NCI-H1105 treated with DMSO at 0.1 percent for 48 hours (cell line): ENCODE data around the gene MEF2C.
A peak's percentile ranks its signal among the peaks of the same experiment; 100 is the strongest.
"Not testable (repeated sequence)": the region's sequence is repeated elsewhere in the genome, so short reads cannot be mapped to it uniquely, and the experiment has no call there.

ENCODE experiments used
- DNase-seq: peaks from one replicate; lab custom pipeline; 2025; lab: John Stamatoyannopoulos, UW

MEF2C gene

DNA sequence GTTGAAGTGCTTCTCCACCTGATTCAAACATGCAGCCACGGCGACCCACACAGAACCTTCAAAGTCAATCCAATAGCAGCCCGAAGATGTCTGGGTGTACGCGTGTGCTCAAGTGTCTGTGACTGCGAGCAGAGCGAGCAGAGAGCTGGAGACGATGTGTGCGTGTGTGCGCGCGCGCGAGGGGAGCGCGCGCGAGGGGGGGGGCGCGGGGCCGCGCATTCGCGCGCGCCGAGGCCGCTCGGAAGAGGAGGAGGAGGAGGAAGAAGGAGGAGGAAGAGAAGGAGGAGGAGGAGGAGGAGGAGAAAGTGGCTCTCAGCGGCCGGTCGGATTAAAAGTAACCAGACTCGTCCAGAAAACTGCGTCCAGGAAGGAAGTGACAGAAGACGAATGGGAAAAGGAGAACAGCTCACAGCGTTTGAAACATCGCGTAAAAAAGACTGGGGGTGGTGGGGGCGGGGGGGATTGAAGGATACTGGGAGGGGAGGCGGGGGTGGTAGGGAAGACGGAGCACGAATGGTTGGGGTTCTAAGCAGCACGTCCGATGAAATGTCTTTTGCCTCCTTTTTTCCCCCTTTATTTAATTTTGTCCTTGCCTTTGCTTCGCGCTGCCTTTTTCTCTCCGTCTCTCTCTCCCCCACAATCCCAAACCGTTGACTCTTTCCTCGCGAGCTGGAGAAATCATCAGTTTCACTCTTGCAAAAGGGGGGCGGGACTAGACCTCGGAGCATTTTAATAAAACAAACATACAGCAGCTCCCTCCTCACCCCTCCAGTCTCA, at the start of gene MEF2C:
Gene MEF2C (minus strand): TSS at position 126 of the 777 bp plus-strand sequence. CDS start 59,396 bp downstream, outside the sequence.
- peak; percentile 29 for DNase-seq

DNA sequence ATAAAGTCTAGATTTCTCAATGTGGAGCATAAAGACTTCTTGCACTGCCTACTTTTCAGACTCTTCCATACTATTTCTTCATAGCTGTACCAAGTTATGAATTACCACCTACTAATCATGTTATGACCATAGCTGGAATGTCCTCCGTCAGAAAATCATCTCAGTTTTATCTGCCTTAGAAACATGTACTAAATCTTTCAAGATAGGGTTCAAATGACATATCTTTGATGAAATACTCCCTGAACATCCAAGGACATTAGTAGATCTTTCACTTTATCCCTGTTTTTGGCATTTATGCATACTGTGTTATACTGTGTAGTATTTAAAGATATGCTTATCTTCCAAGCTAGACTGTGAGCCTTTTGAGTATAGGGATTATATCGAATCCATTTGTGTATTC, 49.6 kb upstream of the MEF2C start:
- DNase-seq: no peak

DNA sequence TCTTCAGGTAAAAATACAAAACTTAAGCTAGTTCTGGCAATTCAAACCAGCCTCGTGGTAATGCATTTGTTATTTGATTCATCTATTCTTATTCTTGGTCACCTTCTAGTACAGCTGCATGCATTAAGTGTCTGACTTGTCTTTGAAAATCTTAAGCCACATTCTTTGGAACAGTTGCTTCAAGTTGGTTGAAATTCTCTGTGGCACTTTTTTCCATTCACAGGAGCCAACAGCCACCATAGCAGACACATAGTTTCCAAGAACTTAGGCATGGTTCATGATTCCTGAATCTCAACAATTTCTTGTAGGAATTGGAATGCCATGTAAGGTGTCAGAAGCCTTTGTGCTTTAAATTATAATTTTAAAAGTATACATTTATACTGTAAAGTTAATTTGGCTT, 47.4 kb upstream of the MEF2C start:
- DNase-seq: no peak

- no peak for DNase-seq
Measured at GRCh38 chr5:88929385-88929784, 46.4 kb upstream of the MEF2C start.

GRCh38 chr5:88926774-88927173, 43.8 kb upstream of the MEF2C start:
- DNase-seq: no peak

DNA sequence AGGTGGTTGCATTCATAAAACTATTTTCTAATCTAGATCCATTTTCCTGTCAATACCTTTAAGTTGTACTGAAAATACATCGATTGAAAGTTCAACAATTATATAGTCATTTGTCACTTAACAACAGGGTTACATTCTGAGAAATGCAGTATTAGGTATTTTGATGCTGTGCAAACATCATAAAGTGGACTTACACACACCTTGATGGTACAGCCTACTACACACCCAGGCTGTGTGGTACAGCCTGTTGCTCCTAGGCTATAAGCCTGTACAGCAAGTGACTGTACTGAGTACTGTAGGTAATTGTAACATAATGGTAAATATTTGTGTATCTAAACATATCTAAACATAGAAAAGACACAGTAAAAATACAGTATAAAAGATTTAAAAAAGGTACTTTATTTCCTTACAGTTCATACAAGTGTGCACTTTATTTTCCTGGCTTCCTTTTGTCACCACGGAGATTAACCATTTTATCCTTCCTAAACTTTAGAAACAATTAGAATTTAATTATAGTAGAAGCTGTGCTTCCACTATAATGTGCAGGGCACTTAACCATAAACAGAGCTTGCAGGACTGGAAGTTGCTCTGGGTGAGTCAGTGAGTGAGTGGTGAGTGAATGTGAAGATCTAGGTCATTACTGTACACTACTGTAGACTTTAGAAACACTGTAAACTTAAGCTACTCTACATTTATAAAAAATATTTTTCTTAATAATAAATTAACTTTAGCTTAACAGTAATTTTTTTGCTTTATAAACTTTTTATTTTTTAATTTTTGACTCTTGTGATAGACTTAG, 42.9 kb upstream of the MEF2C start:
- DNase-seq: no peak

DNA sequence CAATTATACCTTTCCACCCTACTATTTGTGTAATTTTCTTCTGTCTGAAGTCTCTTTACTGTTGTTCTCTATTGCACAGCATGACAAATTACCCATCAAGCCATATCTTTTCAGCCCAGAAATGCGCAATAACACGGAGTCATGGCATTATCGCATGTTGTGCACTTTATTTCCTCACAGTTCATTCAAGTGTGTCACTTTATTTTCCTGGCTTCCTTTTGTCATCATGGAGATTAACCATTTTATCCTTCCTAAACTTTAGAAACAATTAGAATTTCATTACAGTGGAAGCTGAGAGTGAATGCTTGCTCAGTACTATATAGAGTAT, 41.3 kb upstream of the MEF2C start:
- DNase-seq: no peak

- no peak for DNase-seq
Measured at GRCh38 chr5:88923623-88924329, 40.8 kb upstream of the MEF2C start.

GRCh38 chr5:88912743-88913142, 29.8 kb upstream of the MEF2C start:
- DNase-seq: not testable (repeated sequence)

- not testable (repeated sequence) for DNase-seq
Measured at GRCh38 chr5:88911059-88911572, 28.1 kb upstream of the MEF2C start.

DNA sequence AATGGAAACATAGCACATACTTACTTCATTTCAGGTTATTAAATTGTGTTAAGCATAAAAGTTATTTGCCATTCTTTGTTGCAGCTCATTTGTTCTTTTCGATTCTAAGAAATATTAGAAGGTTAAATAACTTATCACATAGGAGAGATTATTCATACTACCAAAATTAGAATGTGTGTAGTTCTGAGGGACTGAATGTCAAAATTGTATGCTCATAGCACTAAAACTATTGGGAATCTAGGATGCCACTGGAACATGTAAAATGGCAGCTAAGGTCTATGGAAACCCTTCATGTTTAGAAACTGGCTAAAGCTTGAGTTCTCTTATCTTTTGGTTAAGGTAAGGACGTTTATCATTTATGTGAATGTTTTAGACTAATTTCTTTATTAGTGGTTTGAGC, 21.5 kb upstream of the MEF2C start:
- DNase-seq: not testable (repeated sequence)

DNA sequence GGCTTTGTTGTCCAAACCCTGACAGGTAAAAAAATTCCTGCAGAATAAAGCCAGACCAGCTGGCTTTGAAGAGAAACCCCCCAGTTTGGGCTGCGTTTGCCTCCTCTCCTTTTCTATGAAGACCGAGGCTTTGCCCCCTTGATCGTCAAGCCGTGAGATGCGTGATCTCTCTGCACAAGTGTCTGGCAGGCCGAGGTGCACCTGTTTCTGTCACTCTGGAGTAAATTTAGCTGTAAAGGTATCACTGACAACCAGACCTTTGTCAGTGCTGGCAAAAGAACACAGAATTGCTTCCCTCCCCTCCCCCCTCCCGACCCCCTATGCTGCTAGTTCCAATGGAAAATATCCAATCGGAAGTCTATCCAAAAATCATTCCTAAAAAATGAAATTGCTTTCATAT, 21.0 kb upstream of the MEF2C start:
- DNase-seq: not testable (repeated sequence)

- DNase-seq: not testable (repeated sequence)
Measured at GRCh38 chr5:88901077-88901476, 18.1 kb upstream of the MEF2C start.

DNA sequence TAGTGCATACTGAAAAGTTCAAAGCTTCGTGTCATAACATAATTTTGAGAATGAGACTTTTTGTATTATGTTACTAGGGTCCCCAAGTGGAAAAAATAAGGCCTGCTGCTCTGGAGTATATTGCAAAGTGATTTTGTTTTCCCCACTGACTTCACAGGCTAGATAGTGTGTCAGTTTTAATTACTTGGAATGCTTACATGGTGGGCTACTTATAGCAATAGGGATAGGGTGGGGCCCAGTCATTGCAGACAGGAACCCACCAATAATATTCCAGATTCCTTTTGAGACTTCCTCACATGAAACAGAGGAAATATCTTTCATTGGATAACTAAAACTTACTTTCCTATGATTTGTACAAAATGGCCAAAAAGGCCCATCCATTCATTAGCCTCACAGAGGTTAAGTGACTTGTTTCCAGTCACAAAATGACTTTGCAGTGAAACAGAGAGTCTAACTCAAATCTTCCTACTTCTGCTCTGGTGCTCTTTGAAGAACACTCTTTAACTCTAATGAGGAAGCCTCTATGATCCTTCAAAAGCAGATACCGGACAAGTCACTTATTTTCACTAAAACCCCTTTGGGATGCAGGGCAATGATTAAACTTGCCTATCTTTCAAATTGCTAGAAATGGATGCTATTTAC, 16.2 kb upstream of the MEF2C start:
- DNase-seq: no peak

GRCh38 chr5:88897748-88898147, 14.8 kb upstream of the MEF2C start:
- DNase-seq: no peak

GRCh38 chr5:88895681-88896501, 12.9 kb upstream of the MEF2C start:
- no peak for DNase-seq

DNA sequence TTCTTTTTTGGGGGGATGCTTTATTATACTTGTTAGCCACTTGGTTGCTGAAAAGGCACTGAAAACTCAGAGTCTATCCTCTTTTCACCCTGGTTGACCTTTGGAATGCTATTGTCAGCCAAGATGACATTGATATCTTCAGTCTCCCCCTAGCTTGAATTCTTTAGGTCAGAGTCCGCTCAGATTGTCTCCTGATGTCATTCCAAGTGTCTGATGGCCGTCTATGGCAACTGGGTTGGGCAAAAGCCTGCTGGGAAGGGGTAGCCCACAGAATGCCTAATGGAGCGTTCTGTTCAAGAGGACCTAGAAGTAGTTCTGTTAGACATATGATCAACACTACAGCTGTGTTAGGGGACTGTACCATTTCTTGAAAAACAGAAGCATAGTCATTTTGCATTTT, 9.7 kb upstream of the MEF2C start:
- no peak for DNase-seq

DNA sequence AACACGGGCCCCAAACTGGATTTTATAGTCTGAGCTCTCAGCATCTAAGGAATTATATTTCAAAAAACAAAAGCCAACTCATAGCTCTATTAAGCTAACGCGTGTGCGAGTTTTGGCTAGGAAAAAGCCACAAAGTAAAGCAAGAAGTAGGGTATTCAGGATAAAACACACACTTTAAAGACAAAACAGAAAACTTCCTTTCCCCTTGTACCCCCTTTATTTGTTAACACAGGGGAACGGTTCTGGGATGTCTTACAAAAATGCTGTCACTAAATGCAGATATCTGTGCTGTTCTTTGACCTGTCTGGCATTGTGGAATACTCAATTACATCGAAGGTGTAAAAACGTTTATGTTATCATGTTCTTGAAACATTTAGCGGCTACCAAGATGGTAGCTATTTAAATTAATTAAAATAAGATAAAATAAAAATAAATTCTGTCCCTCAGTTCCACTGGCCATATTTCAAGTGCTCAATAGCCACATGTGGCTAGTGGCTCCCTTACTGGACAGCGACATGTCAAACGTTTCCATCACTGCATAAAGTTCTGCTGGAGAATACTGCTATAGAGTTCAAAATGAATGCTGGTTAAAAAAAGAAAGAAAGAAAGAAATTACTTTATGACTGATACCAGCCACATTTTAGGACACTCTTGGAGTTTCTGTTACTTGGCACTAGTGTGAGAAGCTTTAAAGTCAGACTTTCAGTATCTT, 7.2 kb upstream of the MEF2C start:
- DNase-seq: no peak

GRCh38 chr5:88889189-88890069, 6.4 kb upstream of the MEF2C start:
- no peak for DNase-seq

- DNase-seq: no peak
Measured at GRCh38 chr5:88888848-88889188, 5.8 kb upstream of the MEF2C start.
